GM12891 (cell line): ENCODE results near the gene JPH3.

Experiments
- PAX5 ChIP-seq: IDR thresholded peaks from 2 replicates; pipeline ENCODE4 v1.6.1; 2011; ENCODE audit warnings: low read length, moderate library complexity, mild to moderate bottlenecking; ENCODE audit not compliant: insufficient read depth, severe bottlenecking
- POLR2A ChIP-seq: IDR thresholded peaks from 2 replicates; pipeline ENCODE4 v1.6.1; 2011; ENCODE audit warnings: low read depth, low read length, control low read depth
- POLR2AphosphoS5 ChIP-seq: IDR thresholded peaks from 2 replicates; pipeline ENCODE4 v1.6.1; 2011; ENCODE audit warnings: low read depth, low read length, control low read depth
- SPI1 ChIP-seq: IDR thresholded peaks from 2 replicates; pipeline ENCODE4 v1.6.1; 2011; ENCODE audit warnings: low read depth, low read length, control low read depth
- TAF1 ChIP-seq: IDR thresholded peaks from 2 replicates; pipeline ENCODE4 v1.6.1; 2011; ENCODE audit warnings: low read depth, low read length, control low read depth

DNA sequence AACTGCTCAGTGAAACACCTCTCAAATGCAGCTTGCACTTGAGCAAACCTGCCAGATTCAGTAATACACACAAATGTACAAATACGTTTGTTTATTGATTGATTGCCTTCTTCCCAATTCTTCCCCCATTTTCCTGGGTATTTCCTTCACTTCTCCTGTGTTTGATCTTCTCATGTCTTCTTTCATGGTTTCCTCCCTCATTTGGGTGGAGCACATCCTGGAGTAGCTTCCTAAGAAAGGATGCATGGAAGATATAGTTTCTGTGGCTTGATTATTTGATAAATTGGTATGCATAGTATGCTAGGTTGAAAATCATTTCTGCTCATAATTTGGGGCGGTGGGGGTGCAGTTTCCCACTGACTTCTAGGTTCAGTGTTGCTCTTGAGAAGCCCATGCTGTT is 28.8 kb downstream of the JPH3 start:
- no peak for TF ChIP-seq TAF1
- no peak for TF ChIP-seq SPI1
- no peak for TF ChIP-seq POLR2A
- TF ChIP-seq POLR2AphosphoS5 = no peak
- TF ChIP-seq PAX5 = no peak
